ENCODE results near the gene IFTAP.
"Not testable (repeated sequence)": the region's sequence is repeated elsewhere in the genome, so short reads cannot be mapped to it uniquely, and the experiment has no call there.

The IFTAP gene

DNA sequence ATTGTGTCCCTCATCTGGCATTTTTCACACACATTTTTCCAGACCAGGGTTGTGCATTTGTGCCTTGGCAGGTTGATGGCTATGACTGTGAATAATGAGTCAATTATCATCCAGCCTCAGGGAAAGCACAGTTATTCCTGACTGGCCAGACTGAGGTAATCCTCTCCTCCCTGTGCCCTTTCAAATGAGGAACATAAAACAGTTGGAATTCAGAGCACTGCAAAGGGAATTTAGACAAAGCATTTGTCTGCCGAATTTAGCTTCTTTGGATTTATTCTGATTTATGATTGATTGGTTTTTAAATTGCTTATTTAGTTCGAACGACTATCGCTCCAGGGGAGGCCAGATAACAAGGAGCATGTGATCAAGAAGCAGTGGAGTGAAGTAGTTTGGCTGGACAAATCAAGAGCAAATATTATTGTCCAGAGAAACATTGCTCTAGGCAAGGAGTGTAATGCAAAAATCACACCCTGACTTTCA, 34.5 kb downstream of the IFTAP start:
- no peak overlapping the region for H3K4me3 ChIP-seq
- no peak overlapping the region for H3K27ac ChIP-seq

DNA sequence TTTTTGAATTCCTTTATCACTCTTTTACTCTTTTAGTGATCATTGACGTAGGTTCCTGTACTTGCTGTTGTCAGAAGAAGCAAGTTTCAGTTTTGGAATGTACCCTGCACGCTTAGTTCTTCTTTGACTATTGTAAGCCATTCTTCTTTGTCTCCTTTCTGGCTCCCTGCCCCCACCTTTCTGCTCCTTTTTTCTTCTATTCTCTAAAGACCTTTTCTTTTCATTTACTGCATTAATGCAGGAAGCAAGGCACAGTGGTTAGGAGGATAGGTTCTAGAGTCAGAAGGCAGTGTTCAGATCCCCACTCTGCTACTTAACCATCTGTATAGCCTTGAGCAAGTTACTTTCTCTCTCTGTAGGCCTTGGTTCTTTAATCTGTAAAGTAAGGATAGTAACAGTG, 37.5 kb downstream of the IFTAP start:
- Histone ChIP-seq H3K27ac (no peak overlapping the region), H3K4me3 (no peak overlapping the region)

DNA sequence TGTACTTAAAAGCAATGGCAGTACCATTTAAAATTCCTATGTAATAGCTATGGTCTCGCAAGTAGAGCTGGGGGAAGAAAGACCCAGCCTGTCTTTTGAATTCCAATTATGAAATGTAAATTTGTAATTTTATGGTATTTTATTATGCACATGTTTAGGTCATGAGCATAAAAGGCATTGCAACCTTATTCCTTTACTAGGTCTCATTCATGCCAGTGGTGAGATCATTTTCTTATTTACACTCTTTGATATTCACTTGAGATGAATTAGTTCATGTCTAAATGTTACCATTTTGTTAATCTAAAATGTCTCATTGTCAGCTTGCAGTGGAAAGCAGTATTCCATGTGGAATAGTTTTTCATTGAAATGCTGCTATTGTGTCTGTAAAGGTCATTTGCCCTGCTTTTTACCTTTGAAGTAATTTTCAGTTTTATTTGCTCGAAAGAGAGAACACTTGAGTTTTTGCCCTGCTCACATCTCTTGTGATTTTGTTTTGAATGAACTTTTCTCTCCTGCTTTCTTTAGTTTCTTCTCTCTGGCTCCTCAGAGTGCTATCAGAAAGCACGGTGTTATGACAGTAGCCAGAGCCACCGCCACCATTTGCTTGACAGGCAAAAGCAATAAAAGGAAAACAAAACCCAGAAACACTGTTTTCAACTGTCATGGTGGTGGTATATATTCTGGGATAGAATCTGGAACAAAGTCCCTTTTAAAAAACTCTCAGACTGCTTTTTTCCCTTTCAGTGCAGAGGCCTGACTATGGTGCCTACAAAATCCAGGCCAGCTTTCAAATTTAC, 41.0 kb downstream of the IFTAP start:
- H3K27ac ChIP-seq: no peak overlapping the region
- no peak overlapping the region for H3K4me3 ChIP-seq

DNA sequence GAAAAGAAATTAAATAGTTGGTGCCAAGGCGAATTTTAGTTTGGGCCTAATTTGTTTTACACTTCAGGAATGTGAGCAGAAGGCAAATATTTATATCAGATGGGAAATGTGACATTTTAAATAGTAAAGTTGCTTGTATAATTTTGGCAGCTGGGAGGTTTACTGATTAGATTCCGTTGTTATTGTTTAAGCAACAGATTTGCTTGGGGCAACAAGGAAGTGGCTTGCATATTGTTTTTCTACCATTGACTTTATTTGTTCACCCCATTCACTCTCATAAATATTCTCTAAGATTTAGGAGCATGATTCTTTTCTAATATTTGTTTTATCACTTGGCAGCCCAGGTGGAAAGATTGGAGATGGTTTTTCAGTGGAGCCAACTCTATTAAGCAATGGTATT, 44.3 kb downstream of the IFTAP start:
- H3K27ac ChIP-seq: no peak overlapping the region
- H3K4me3 ChIP-seq: no peak overlapping the region

DNA sequence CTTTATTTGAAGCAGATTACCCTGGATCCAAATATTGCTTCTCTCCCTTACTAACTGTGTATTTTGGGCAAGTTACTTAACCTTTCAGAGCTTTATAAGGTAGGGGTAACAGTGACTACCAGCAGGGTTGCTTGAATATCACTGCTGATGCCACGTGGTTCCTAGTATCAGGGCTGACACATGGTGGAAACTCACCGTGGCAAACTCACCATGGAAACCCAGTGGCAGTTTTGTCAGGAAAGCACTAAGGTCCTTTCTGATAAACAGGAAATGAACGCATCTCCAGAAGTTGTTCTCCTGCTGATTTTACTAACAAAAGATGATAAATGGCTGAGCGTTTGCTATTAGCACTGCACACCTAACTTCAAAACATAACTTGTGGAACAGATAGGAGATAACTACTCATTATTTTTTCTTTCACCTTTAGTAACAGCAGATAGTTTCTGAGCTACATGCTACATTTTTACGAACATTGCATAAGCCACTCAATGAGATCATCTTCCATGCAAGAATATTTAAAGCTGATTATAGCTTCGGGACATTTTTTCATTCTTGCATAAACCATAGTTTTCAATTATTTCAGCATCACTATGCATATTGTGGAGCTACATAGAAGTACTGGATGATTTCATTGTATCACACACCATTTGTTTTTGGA, 63.4 kb downstream of the IFTAP start:
- Histone ChIP-seq H3K4me3 (no peak overlapping the region), H3K27ac (no peak overlapping the region)

DNA sequence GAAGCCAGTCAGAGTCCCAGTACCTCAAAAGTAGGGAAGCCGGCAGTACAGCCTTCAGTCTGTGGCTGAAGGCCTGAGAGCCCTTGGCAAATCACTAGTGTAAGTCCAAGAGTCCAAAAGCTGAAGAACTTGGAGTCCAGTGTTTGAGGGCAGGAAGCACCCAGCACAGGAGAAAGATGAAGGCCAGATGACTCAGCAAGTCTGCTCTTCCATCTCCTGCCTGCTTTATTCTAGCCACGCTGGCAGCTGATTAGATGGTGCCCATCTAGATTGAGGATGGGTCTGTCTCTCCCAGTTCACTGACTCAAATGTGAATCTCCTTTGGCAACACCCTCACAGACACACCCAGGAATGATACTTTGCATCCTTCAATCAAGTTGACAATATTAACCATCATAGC, 67.1 kb downstream of the IFTAP start:
- not testable (repeated sequence) for H3K27ac ChIP-seq, H3K4me3 ChIP-seq

DNA sequence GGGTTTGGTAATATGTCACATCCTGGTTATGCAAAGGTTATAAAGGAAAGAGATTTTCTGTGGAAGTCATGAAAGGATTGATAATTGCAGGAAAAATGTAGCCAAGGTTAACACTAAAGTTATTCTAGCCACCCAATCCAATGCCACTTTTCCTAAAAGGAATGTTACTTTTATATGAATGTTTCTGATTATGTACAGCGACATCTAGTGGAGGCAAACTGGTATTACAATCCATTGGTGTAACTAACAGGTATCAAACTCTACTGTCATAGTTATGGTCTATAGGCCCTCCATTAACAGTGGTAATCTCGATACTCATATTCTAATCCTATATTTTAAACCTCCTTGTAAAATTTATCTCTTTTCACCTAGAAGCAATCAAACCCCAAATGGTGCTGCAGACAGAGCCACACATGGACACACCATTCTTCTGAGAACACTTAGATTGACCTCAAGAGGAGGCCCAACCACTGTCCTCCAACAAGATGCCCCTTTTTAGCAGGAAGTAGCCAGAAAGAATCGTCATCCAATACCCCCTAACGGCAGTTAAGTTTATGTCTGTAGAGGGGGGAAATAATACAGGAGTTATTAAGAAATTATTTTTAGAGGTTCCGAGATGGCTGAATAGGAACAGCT, 78.6 kb downstream of the IFTAP start:
- no peak overlapping the region for H3K27ac ChIP-seq
- H3K4me3 ChIP-seq: no peak overlapping the region

DNA sequence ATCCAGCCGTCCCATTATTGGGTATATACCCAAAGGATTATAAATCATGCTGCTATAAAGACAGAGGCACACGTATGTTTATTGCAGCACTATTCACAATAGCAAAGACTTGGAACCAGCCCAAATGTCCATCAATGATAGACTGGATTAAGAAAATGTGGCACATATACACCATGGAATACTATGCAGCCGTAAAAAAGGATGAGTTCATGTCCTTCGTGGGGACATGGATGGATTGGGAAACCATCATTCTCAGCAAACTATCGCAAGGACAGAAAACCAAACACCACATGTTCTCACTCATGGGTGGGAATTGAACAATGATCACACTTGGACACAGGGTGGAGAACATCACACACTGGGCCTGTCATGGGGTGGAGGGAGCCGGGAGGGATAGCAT, 85.2 kb downstream of the IFTAP start:
- not testable (repeated sequence) for H3K4me3 ChIP-seq, H3K27ac ChIP-seq

DNA sequence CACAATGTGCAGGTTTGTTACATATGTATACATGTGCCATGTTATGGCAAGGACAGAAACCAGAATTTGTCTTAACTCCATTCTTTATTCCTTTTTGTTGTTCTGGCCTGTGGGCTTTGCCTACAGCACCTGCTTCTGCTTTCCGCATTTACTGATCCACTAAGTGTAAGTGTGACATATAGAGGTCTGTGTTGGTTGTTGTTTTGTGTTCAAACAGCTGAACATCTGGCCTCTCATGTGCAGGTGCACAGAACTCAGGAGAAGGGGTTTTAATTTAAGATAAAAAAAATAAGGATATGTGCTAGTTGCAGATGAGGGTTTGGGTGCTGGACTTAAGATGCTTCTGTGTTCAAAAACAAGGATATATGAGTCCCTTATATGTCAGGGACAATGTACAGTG, 89.5 kb downstream of the IFTAP start:
- H3K4me3 ChIP-seq: no peak overlapping the region

DNA sequence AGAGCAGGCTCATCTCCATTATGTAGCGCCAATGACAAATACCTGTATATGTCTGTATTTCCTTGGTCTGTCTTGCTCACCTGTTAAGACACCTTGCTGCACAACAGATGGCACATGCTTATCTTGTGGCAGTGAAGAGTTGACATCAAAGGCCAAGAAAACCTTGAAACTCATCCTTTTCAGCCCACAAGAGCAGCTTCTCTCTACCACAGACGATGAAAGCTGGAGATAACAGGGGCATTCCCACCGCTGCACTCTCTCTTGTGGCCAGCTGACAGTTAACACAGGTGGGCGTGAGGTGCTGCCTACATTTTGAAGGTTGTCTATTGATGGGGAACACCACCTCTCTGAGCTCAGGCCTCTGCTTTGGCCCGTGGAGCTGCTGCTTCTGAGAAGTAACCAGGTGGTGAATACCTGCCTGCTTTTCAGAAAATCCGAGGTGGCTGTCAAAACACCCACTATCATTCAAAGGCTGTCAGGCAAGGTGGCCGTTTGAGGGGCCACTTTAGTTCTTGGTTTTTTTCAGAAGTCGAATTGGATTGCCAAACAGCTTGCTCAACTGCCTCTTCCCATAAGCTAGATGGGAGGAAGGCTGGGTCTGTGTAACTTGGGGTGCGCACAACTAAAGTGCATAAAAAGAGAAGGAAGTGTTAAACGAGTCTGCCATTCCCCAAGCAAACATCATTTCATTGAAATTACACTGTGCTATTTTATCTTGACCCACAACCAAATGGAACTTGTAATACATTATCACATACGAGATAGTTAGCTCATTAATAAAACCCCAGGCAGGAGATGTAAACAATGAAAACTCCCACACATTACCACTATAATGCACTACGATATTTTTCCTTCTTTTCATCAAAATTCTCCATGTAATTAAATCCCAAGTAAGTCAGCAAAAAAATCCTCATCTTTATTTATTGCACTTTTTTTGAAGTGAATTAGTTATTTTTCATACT, 90.8 kb downstream of the IFTAP start:
- no peak overlapping the region for H3K27ac ChIP-seq
- H3K4me3 ChIP-seq: no peak overlapping the region

More for the DNA sequence above, 89.5 kb downstream of the IFTAP start:
- no peak overlapping the region for H3K27ac ChIP-seq

DNA sequence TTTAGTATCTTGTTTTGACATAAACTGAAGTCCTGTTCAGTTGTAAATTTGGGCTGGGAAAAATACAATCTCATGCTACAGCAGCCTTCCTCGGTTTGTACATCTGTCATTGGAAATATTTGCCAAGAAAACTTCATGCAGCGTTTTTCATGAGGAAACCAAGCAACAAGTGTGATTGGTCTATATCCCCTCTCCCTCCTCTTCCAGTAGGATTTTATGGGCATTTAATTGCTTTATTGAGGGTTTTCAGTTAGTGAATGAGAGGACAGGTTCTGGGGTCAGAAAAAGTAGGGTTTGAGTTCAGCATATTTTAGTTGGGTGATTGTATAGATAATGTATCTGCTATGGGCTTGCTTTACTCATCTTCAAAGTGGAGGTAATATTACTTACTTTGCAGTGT, 93.8 kb downstream of the IFTAP start:
- Histone ChIP-seq H3K27ac (no peak overlapping the region), H3K4me3 (no peak overlapping the region)

DNA sequence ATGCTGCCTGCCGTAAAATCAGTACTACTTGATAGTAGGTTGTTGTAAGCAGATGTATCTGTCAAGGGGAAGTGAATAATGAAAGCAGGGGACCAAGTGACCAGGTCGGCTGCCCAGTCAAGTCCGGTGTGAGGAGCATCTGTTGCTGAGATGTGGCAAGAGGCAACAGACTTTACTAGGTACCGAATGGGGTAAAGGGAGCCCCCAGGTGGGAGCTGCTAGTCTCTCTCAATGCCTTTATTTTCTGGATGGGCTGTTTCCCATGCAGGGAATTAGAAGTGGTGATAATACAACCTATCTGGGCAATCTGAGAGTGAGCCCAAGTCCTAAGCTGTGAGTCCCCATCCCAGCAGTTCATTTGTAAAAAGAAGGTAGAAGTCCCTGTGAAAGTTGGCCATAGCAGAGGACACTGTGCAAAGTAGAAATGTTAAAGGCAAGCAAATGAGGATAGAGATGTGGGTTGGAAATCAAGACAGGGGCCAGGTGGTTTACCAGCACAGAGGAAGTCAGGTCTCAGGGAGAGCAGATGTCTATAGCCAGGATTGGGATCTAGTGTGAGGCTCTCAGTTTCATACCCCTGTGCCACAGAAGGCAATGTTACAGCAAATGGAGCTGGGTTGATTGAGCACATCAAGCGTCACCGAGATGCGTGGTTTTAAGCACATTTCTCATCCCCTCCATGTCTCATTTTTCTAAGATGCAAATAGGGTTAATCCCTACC, 94.4 kb downstream of the IFTAP start:
- Histone ChIP-seq H3K27ac (no peak overlapping the region), H3K4me3 (no peak overlapping the region)

DNA sequence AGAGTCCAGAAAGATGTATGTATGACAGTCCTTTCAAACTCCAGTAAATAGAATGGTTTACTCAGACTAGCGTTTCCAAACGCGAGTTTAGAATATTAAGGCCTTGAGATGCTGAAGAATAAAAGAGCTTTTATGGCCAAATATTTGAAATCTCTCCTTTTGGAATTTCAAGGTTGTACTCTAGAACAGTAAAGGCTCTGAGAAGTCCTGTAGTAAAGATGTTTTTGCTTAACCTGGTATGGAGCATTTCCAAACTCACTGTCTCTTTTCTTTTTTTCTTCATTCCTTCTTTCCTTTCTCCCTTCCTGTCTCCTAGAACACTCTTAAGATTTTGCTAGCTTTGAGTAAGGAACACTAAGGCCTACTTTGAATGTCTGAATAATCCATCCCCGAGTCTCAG, 95.1 kb downstream of the IFTAP start:
- no peak overlapping the region for H3K27ac ChIP-seq

DNA sequence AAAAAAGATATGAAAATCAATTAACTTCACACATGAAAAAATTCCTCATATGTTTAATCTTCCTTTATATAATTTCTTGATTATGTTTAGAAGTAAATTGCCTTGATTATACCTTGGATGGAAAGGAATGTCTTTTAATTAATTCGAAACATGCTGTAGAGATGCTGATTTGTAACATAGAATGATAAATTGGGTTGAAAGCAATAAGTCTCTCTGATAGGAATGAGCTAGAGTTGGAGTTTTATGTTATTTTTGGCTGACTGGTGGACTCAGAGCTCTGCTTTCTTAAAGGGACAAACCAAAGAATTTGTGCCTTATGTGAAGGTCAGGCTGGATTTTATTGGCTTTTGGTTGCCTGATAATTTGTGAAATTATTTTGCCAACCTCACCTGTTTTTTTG, 98.4 kb downstream of the IFTAP start:
- Histone ChIP-seq H3K4me3 (no peak overlapping the region), H3K27ac (no peak overlapping the region)

More for the DNA sequence above, 95.1 kb downstream of the IFTAP start:
- H3K4me3 ChIP-seq: no peak overlapping the region

DNA sequence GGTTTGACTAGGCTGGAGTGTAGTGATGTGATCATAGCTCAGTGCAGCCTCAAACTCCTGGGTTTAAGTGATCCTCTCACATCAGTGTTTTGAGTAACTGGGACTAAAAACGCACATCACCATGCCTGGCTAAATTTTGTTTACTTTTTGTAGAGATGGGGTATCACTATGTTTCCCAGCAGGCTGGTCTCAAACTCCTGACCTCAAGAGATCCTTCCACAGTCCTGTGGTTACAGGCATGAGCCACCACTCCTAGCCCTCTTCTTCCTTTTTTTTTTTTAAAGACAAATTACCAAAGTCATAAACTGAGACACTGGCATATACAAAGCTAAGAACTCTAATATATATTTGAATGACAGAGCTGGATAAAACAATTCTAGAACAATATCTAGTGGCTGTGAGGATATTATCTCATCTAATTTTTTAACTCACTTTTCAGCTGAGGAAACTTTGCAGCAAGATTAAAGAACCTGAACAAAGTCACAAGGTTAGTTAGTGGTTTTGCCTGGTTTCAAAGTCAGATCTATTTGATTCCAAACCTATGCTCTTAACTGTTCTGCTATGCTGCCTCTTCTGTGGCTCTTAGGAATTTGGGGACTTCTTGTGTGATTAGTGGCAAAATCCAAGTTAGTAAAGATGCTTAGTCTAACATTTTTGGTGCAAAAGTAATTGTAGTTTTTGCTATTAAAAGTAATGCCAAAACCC, 99.0 kb downstream of the IFTAP start:
- Histone ChIP-seq H3K4me3 (no peak overlapping the region), H3K27ac (no peak overlapping the region)

DNA sequence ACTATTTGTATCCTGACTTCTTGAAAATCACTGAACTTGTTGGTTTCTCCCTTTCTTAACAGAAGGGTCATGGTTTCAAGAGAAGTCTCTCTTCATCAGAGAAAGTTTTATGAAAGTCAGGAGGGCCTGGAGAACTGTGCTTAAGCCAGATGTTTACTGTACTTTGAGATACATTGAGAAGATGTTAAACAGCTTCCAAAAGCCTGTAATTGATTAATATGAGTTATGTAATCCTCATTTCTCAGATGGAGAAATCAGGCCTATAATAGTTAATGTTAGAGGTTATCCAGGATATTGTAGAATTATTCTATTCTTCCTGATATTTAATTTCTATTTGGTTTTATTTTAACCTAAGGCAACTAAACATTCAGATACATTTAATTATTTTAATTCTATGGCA, 100.8 kb downstream of the IFTAP start:
- H3K4me3 ChIP-seq: no peak overlapping the region
- H3K27ac ChIP-seq: no peak overlapping the region

DNA sequence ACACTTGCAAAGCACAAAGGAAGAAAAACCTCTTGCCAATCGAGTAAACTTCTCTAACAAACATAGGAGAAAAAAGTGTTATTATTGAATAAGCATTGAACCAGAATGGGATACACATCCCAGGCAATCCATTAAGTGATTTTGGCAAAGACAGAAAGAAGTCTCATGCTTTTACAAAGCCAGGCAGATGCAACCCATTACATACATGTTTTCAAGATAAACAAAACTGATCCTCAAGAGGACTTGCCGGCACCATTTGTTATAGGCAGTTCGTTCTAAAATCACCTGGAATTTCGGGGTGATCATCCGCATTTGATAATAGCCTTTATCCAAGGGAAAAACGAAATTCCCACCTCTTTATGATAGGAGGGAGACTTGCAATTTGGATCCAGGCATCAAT, 101.3 kb downstream of the IFTAP start:
- Histone ChIP-seq H3K4me3 (no peak overlapping the region), H3K27ac (no peak overlapping the region)

DNA sequence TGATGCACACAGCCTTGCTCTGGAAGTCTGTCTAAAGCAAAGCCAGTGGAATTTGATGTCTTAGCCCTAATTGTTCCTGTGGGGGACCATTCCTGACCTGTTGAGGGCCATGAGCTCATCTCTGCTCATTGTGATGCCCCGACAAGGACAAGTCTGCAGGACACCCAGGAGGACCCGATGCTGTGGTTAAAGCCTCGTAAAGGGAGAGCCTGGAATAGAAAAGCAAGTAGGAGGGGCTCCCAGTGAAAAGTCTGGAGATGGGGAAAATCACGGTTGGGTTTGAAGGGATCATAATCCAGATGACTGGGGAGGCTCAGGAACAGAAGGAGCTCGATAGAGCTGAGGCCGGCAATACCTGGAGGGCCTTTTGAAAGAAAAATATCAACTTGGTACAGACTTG, 102.2 kb downstream of the IFTAP start:
- Histone ChIP-seq H3K4me3 (no peak overlapping the region), H3K27ac (no peak overlapping the region)

DNA sequence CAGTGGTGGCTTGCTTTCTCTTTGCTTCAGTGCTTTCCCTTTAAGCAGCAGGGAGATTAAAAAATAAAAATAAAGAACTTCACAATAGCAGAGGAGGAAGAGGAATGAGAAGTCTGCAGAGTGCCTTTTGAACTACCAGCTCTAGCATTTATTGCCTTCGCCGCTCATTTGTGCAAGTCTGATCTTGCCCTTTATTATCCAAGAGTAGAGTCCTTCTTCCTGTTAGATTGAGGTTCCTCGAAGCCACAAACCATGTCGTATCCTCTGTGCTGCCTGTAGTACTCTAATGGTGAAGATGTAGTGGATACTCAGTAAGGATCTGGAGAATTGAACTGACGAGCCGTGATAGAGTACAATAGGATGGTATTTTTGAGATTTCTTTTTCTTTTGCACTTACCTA, 105.0 kb downstream of the IFTAP start:
- Histone ChIP-seq H3K4me3 (no peak overlapping the region), H3K27ac (no peak overlapping the region)
